Suprapubic skin (tissue), 4 donors: ENCODE data around the gene MRPS18A.

Experiments
- EP300 ChIP-seq: sonication (generic); formaldehyde crosslinking; IDR thresholded peaks from one replicate; pipeline ENCODE4 v1.6.1; 2017; ENCODE audit warnings: antibody characterized with exemption
- POLR2A ChIP-seq, 2 donors: fragments of 450-650 bp; IDR thresholded peaks; one replicate each; pipeline ENCODE4 v1.6.1; 2017; ENCODE audit warnings: antibody characterized with exemption in 2 of 2, mild to moderate bottlenecking in 2 of 2, moderate library complexity in 2 of 2
- POLR2AphosphoS5 ChIP-seq, 3 donors: sonication (generic); formaldehyde crosslinking; IDR thresholded peaks; one replicate each; pipeline ENCODE4 v1.6.1; 2017; ENCODE audit warnings: antibody characterized with exemption in 3 of 3
- TF ChIP-seq, protein P1 (sequence below), 2 donors: fragments of 200-600 bp in 1 of 2; fragments of 450-650 bp in 1 of 2; sonication (generic) in 1 of 2; IDR thresholded peaks; one replicate each; pipeline ENCODE4 v1.5.1; 2016 to 2019; ENCODE audit warnings: antibody characterized with exemption in 2 of 2, mild to moderate bottlenecking in 1 of 2, moderate library complexity in 1 of 2

- TF ChIP-seq EP300 (no peak), POLR2A (IDR thresholded peaks at IDR 0.05) (no peak), POLR2AphosphoS5 (IDR thresholded peaks at IDR 0.05) (no peak)
- TF ChIP-seq, protein P1, sequence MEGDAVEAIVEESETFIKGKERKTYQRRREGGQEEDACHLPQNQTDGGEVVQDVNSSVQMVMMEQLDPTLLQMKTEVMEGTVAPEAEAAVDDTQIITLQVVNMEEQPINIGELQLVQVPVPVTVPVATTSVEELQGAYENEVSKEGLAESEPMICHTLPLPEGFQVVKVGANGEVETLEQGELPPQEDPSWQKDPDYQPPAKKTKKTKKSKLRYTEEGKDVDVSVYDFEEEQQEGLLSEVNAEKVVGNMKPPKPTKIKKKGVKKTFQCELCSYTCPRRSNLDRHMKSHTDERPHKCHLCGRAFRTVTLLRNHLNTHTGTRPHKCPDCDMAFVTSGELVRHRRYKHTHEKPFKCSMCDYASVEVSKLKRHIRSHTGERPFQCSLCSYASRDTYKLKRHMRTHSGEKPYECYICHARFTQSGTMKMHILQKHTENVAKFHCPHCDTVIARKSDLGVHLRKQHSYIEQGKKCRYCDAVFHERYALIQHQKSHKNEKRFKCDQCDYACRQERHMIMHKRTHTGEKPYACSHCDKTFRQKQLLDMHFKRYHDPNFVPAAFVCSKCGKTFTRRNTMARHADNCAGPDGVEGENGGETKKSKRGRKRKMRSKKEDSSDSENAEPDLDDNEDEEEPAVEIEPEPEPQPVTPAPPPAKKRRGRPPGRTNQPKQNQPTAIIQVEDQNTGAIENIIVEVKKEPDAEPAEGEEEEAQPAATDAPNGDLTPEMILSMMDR (IDR thresholded peaks at IDR 0.05): no peak
Observed at GRCh38 chr6:43716099-43716498, 28.5 kb upstream of the MRPS18A start.
